Kidney (tissue), 14 donors: ENCODE measurements around the gene KRT24. TPM values are rescaled to one million over a fixed set of nuclear protein-coding genes. Genes with fewer than 3 reads are reported as not detected.
A peak's percentile ranks its signal among the peaks of the same experiment; 100 is the strongest.

ENCODE experiments used
- DNase-seq, 5 donors: peaks; one replicate each; pipeline ENCODE4 v3.0.0-alpha.2; 2013 to 2020
- FAIRE-seq: peaks from 2 replicates; lab custom pipeline; 2012; peaks lifted over from hg19 to GRCh38; lab: Jason Lieb, UNC
- H3K27ac ChIP-seq, 2 donors: one replicate each; pipeline ENCODE4 v1.7.0; 2013; ENCODE audit warnings: low read depth in 2 of 2, low read length in 2 of 2, inconsistent platforms in 1 of 2
- H3K27me3 ChIP-seq: one replicate; pipeline ENCODE4 v1.7.1; 2013; ENCODE audit warnings: low read length, inconsistent platforms; ENCODE audit not compliant: control insufficient read depth, insufficient read depth
- H3K36me3 ChIP-seq, 3 donors: one replicate each; pipeline versions ENCODE4 v1.7.0 to v1.7.1; 2013; ENCODE audit warnings: low read length in 3 of 3, control low read depth in 1 of 3, inconsistent platforms in 1 of 3; ENCODE audit not compliant: insufficient read depth in 3 of 3, control insufficient read depth in 2 of 3
- H3K4me1 ChIP-seq, 3 donors: one replicate each; pipeline versions ENCODE4 v1.7.0 to v1.7.1; 2013; ENCODE audit warnings: low read length in 3 of 3, inconsistent platforms in 1 of 3, low read depth in 1 of 3; ENCODE audit not compliant: control insufficient read depth in 2 of 3, insufficient read depth in 2 of 3
- H3K4me3 ChIP-seq, 3 donors: one replicate each; pipeline versions ENCODE4 v1.7.0 to v1.8.1; 2013; ENCODE audit warnings: low read length in 3 of 3, control low read depth in 1 of 3, inconsistent platforms in 1 of 3
- H3K9ac ChIP-seq, 3 donors: one replicate each; pipeline versions ENCODE4 v1.7.0 to v1.7.1; 2013; ENCODE audit warnings: low read length in 3 of 3, control low read depth in 1 of 3, inconsistent platforms in 1 of 3
- H3K9me3 ChIP-seq, 3 donors: one replicate each; pipeline versions ENCODE4 v1.7.0 to v1.7.1; 2013; ENCODE audit warnings: low read length in 3 of 3, control low read depth in 1 of 3, inconsistent platforms in 1 of 3; ENCODE audit not compliant: control insufficient read depth in 2 of 3, insufficient read depth in 1 of 3
- CTCF ChIP-seq: IDR thresholded peaks from 3 replicates; pipeline ENCODE4 v1.5.1; 2012; ENCODE audit warnings: mild to moderate bottlenecking, moderate library complexity, borderline replicate concordance; ENCODE audit not compliant: insufficient read depth; ENCODE audit errors: extremely low read depth
- intact Hi-C: fragments of 100-400 bp; cut with DNase I; formaldehyde crosslinking; loops from one replicate; pipeline ENCODE4 v1.11.1; 2022
- polyA plus RNA-seq: library from polyadenylated mRNA; stranded (reverse); fragments of 350-450 nt; fragmentation: Illumina TruSeq; extraction: RNeasy Lipid Tissue Mini Kit (QIAGEN cat#74804); gene quantifications from one replicate; pipeline ENCODE4 v1.2.3, GENCODE V29; 2014; ENCODE audit warnings: low read depth, low replicate concordance; ENCODE audit not compliant: insufficient read depth
- total RNA-seq: library from RNA; stranded (reverse); fragmentation: NEBNext Ultra II Directional; extraction: Animal tissue kit (Norgen Biotek cat#: 25700); gene quantifications from one replicate; pipeline ENCODE4 v1.2.1, GENCODE V29; 2021
- donor health status: control.
- donor health status: control.
- donor health status: control.
- donor health status: control.
- donor health status: control.
- donor health status: DM: yes; HTN: yes; CAD: no.
- donor health status: Normal renal cell carcinoma (clear cell type).

Gene KRT24
- total and polyA plus RNA-seq, 2 donors from 2014 or later: 0.31 TPM; not detected in 1

- no peaks in the 10 kb centered on the region for H3K4me1 ChIP-seq
- DNase-seq: peak in 2 of 5 donors; percentile 38 to 40
- no peak overlapping the region for H3K9ac ChIP-seq
- no peak for TF ChIP-seq CTCF
- intact Hi-C loops: no loop called here
- no peak overlapping the region for H3K4me3 ChIP-seq
- no peaks in the 10 kb centered on the region for H3K27me3 ChIP-seq
- no peak overlapping the region for H3K27ac ChIP-seq
- FAIRE-seq: no peak
- no peaks in the 10 kb centered on the region for H3K36me3 ChIP-seq
- H3K9me3 ChIP-seq: no peaks in the 10 kb centered on the region
Measured at GRCh38 chr17:40727447-40728231, 24.1 kb upstream of the KRT24 start.

- intact Hi-C loops: no loop called here
- Histone ChIP-seq H3K27ac (no peak overlapping the region), H3K9me3 (no peaks in the 10 kb centered on the region), H3K9ac (no peak overlapping the region), H3K36me3 (no peaks in the 10 kb centered on the region), H3K4me3 (no peak overlapping the region), H3K27me3 (no peaks in the 10 kb centered on the region), H3K4me1 (no peaks in the 10 kb centered on the region)
- FAIRE-seq (no peak), DNase-seq (no peak)
- TF ChIP-seq CTCF: peak; percentile 48
Measured at GRCh38 chr17:40726919-40727318, 23.4 kb upstream of the KRT24 start.

GRCh38 chr17:40724656-40725055 is 21.1 kb upstream of the KRT24 start:
- no peak overlapping the region for H3K9ac ChIP-seq
- H3K4me1 ChIP-seq: no peaks in the 10 kb centered on the region
- DNase-seq: no peak
- H3K4me3 ChIP-seq: no peak overlapping the region
- H3K27me3 ChIP-seq: no peaks in the 10 kb centered on the region
- intact Hi-C loops: no loop called here
- TF ChIP-seq CTCF: no peak
- no peak overlapping the region for H3K27ac ChIP-seq
- no peaks in the 10 kb centered on the region for H3K36me3 ChIP-seq
- no peak for FAIRE-seq
- H3K9me3 ChIP-seq: no peaks in the 10 kb centered on the region
